ENCODE results near the gene CEP295NL.

- no peak for TF ChIP-seq POLR2AphosphoS5 (IDR thresholded peaks at IDR 0.05; ENCODE audit: low read depth, low read length)
- TF ChIP-seq SP4 (IDR thresholded peaks at IDR 0.05; ENCODE audit: low read length): no peak
Observed at GRCh38 chr17:78896091-78896833, 6.7 kb downstream of the CEP295NL start.

All from H1 (cell line).